NCI-H1092 (cell line): ENCODE results near the gene ATG9B.
A peak's percentile ranks its signal among the peaks of the same experiment; 100 is the strongest.
"Not testable (repeated sequence)": the region's sequence is repeated elsewhere in the genome, so short reads cannot be mapped to it uniquely, and the experiment has no call there.

ENCODE experiments used
- DNase-seq: peaks from one replicate; lab custom pipeline; 2025; lab: John Stamatoyannopoulos, UW

Gene ATG9B

GRCh38 chr7:151015967-151016366 lies 8.3 kb downstream of the ATG9B start:
- no peak for DNase-seq

GRCh38 chr7:151014950-151015349 lies 9.3 kb downstream of the ATG9B start:
- DNase-seq = no peak

- DNase-seq = peak; percentile 60
These were observed 10.4 kb downstream of the ATG9B start for GRCh38 chr7:151013733-151014497.

GRCh38 chr7:151013356-151013732 lies 10.9 kb downstream of the ATG9B start:
- no peak for DNase-seq

- DNase-seq = no peak
These were observed 11.4 kb downstream of the ATG9B start for GRCh38 chr7:151012911-151013347.

GRCh38 chr7:151012031-151012692 lies 12.1 kb downstream of the ATG9B start:
- no peak for DNase-seq

- DNase-seq = not testable (repeated sequence)
These were observed 12.7 kb downstream of the ATG9B start for GRCh38 chr7:151011616-151012015.

GRCh38 chr7:151011097-151011409 lies 13.2 kb downstream of the ATG9B start:
- DNase-seq = no peak

- DNase-seq = no peak
These were observed 13.8 kb downstream of the ATG9B start for GRCh38 chr7:151010307-151011096.

- no peak for DNase-seq
These were observed 14.3 kb downstream of the ATG9B start for GRCh38 chr7:151010037-151010306.

- DNase-seq = no peak
These were observed 14.8 kb downstream of the ATG9B start for GRCh38 chr7:151009327-151010036.

- DNase-seq = no peak
These were observed 15.6 kb downstream of the ATG9B start for GRCh38 chr7:151008511-151009323.

GRCh38 chr7:151008143-151008510 lies 16.2 kb downstream of the ATG9B start:
- no peak for DNase-seq

- no peak for DNase-seq
These were observed 16.8 kb downstream of the ATG9B start for GRCh38 chr7:151007469-151007898.

GRCh38 chr7:151006590-151007300 lies 17.5 kb downstream of the ATG9B start:
- DNase-seq = no peak

GRCh38 chr7:151005566-151005965 lies 18.7 kb downstream of the ATG9B start:
- DNase-seq = no peak

- no peak for DNase-seq
These were observed 20.7 kb downstream of the ATG9B start for GRCh38 chr7:151003572-151003971.

- no peak for DNase-seq
These were observed 22.7 kb downstream of the ATG9B start for GRCh38 chr7:151001546-151001945.

- DNase-seq = no peak
These were observed 23.3 kb downstream of the ATG9B start for GRCh38 chr7:151000897-151001495.

GRCh38 chr7:150999497-151000230 lies 24.6 kb downstream of the ATG9B start:
- no peak for DNase-seq
